Endothelial cell of umbilical vein (primary cell): ENCODE results near the gene CGB3. TPM values are rescaled to one million over a fixed set of nuclear protein-coding genes. Genes with fewer than 3 reads are reported as not detected.

Experiments
- BruUV-seq: library from RNA; stranded (reverse); fragments of 400-500 nt; replicated peaks from 2 replicates; lab custom pipeline; 2021; lab: Mats Ljungman, UMichigan
- CTCF ChIA-PET: fragments of 300-600, 350-600 bp; sonication (Branson Sonifier 250); formaldehyde crosslinking; loops from one replicate; lab custom pipeline; 2021; ENCODE audit warnings: antibody characterized with exemption, inconsistent platforms; lab: Charles Lee
- POLR2A ChIA-PET: fragments of 300-600, 350-600 bp; sonication (Branson Sonifier 250); formaldehyde crosslinking; loops from one replicate; lab custom pipeline; 2021; ENCODE audit warnings: antibody characterized with exemption, inconsistent platforms; lab: Charles Lee
- DNase-seq: peaks from one replicate; pipeline ENCODE4 v3.0.0-alpha.2; 2011; ENCODE audit warnings: low read depth, low spot score
- FAIRE-seq: peaks from 2 replicates; lab custom pipeline; 2011; peaks lifted over from hg19 to GRCh38; lab: Jason Lieb, UNC
- H2AFZ ChIP-seq: 2 replicates; pipeline ENCODE4 v1.6.0; 2012; ENCODE audit warnings: low read depth, low read length, control low read depth, inconsistent platforms
- H3K27ac ChIP-seq: 2 replicates; pipeline ENCODE4 v1.5.1; 2011; ENCODE audit warnings: low read depth, mild to moderate bottlenecking, control low read depth, low read length, moderate library complexity; ENCODE audit not compliant: insufficient read depth
- H3K27me3 ChIP-seq, 2 experiments: 2 replicates each; pipeline versions ENCODE4 v1.6.0 to v1.6.1; 2011; ENCODE audit warnings: low read length in 2 of 2, mixed read lengths in 1 of 2; ENCODE audit not compliant: control insufficient read depth in 2 of 2, insufficient read depth in 2 of 2
- H3K36me3 ChIP-seq, 2 experiments: 2 replicates in 1 of 2; 3 replicates in 1 of 2; pipeline ENCODE4 v1.5.1; 2011; ENCODE audit warnings: low read length in 2 of 2, mild to moderate bottlenecking in 1 of 2, moderate library complexity in 1 of 2; ENCODE audit not compliant: control insufficient read depth in 2 of 2, insufficient read depth in 2 of 2; ENCODE audit errors: extremely low read depth in 1 of 2
- H3K4me1 ChIP-seq: 3 replicates; pipeline ENCODE4 v1.5.1; 2011; ENCODE audit warnings: mild to moderate bottlenecking, low read length; ENCODE audit not compliant: control insufficient read depth, insufficient read depth; ENCODE audit errors: extremely low read depth
- H3K4me2 ChIP-seq: 2 replicates; pipeline ENCODE4 v1.6.1; 2011; ENCODE audit warnings: low read length, control low read depth, mixed read lengths; ENCODE audit not compliant: insufficient read depth
- H3K4me3 ChIP-seq, 3 experiments: fragments of 200-600 bp in 1 of 3; sonication (generic), shearing (Covaris generic) in 1 of 3; replicated peaks in 1 of 3; 2 replicates each; pipeline ENCODE4 v1.5.1; 2011 to 2016; ENCODE audit warnings: control low read depth in 3 of 3, low read length in 3 of 3, mild to moderate bottlenecking in 2 of 3, inconsistent platforms in 1 of 3, low read depth in 1 of 3, moderate library complexity in 1 of 3; ENCODE audit not compliant: insufficient read depth in 1 of 3
- H3K79me2 ChIP-seq: 2 replicates; pipeline ENCODE4 v1.6.0; 2012; ENCODE audit warnings: low read length, inconsistent platforms; ENCODE audit not compliant: control insufficient read depth, insufficient read depth
- H3K9ac ChIP-seq: replicated peaks from 2 replicates; pipeline ENCODE3; 2011; ENCODE audit warnings: low read length, control low read depth; ENCODE audit not compliant: insufficient read depth; ENCODE audit errors: extremely low read depth
- H3K9me1 ChIP-seq: replicated peaks from 3 replicates; pipeline ENCODE4 v1.6.0; 2011; ENCODE audit warnings: mild to moderate bottlenecking, low read length; ENCODE audit not compliant: control insufficient read depth, insufficient read depth; ENCODE audit errors: extremely low read depth
- H3K9me3 ChIP-seq: replicated peaks from 2 replicates; pipeline ENCODE4 v1.5.1; 2012; ENCODE audit warnings: low read length, inconsistent platforms; ENCODE audit not compliant: control insufficient read depth, insufficient read depth
- H4K20me1 ChIP-seq: replicated peaks from 2 replicates; pipeline ENCODE3; 2011; ENCODE audit warnings: mild to moderate bottlenecking, low read length; ENCODE audit not compliant: control insufficient read depth, insufficient read depth; ENCODE audit errors: extremely low read depth
- CTCF ChIP-seq, 2 donors: IDR thresholded peaks; 1 replicate in 1 of 2; 2 replicates in 1 of 2; pipeline ENCODE4 v1.5.1; 2011; ENCODE audit warnings: low read length in 2 of 2, mild to moderate bottlenecking in 2 of 2, moderate library complexity in 2 of 2, control low read depth in 1 of 2, inconsistent platforms in 1 of 2, low read depth in 1 of 2; ENCODE audit not compliant: insufficient read depth in 1 of 2; ENCODE audit errors: extremely low read depth in 1 of 2
- POLR2A ChIP-seq: IDR thresholded peaks from 2 replicates; pipeline ENCODE4 v1.6.1; 2012; ENCODE audit warnings: low read depth, mild to moderate bottlenecking, control low read depth, low read length
- dilution Hi-C: fragments of 300-500 bp; cut with MboI; formaldehyde crosslinking; loops from one replicate; pipeline ENCODE4 v1.15.0; 2019; ENCODE audit warnings: low sequenced_read_pairs; ENCODE audit not compliant: extremely low pct_ligation_motif_present
- intact Hi-C: fragments of 100-400 bp; cut with micrococcal nuclease; formaldehyde crosslinking; loops from one replicate; pipeline ENCODE4 v1.10.0; 2022
- microRNA-seq: library from miRNA; unstranded; fragments of <30 nt; microRNA quantifications from one replicate; pipeline ENCODE4 v1.2.0, GENCODE V29; 2021; ENCODE audit warnings: borderline number of aligned reads, borderline replicate concordance
- polyA plus RNA-seq, 4 experiments: library from polyadenylated mRNA; depleted of rRNA in 3 of 4; stranded (reverse) in 3 of 4; unstranded in 1 of 4; fragments of >200 nt; gene quantifications; 2 replicates each; pipeline versions ENCODE4 v1.2.1 to v1.2.3, GENCODE V29; 2011 to 2012; ENCODE audit warnings: missing spikeins in 1 of 4
- small RNA-seq: library from RNA; depleted of rRNA; stranded (forward); fragments of <200 nt; gene quantifications from one replicate; pipeline ENCODE3, GENCODE V24; 2012; ENCODE audit warnings: low replicate concordance, low read depth; ENCODE audit not compliant: insufficient read depth, insufficient read length
- total RNA-seq: library from RNA; stranded (reverse); gene quantifications from 2 replicates; pipeline ENCODE4 v1.2.3, GENCODE V29; 2021

Gene CGB3
- total and polyA plus RNA-seq, 2 donors (not counting 3 experiments of a cell fraction or from before 2014, with no cell fraction given) = not detected

GRCh38 chr19:48975947-48976847 is 47.9 kb downstream of the CGB3 start:
- H3K4me1 ChIP-seq = no peaks in the 10 kb centered on the region
- H3K9ac ChIP-seq = no peak overlapping the region
- no peak overlapping the region for H2AFZ ChIP-seq
- H4K20me1 ChIP-seq = no peaks in the 10 kb centered on the region
- no peaks in the 10 kb centered on the region for H3K79me2 ChIP-seq
- CTCF ChIA-PET = interaction anchor here (1.6 to 2.6 kb wide), 2 partner anchors 16 to 188 kb away, joined by 7 to 10 read pairs; no protein-coding TSS in a partner anchor
- H3K4me2 ChIP-seq = no peak overlapping the region
- H3K36me3 ChIP-seq = peaks cover 2 to 11% of the 10 kb centered on the region in 2 experiments
- POLR2A ChIA-PET = interaction anchor here (0.6 to 0.8 kb wide), 2 partner anchors 17 to 103 kb away, joined by 3 to 7 read pairs; partner anchors contain the start of genes GYS1 and RUVBL2
- no peak overlapping the region for H3K27ac ChIP-seq
- H3K27me3 ChIP-seq = no peaks in the 10 kb centered on the region
- H3K4me3 ChIP-seq = no peak overlapping the region
- H3K9me3 ChIP-seq = no peaks in the 10 kb centered on the region
- no peaks in the 10 kb centered on the region for H3K9me1 ChIP-seq
- intact Hi-C loops (no loop called here), dilution Hi-C loops (no loop called here)
- TF ChIP-seq CTCF (IDR thresholded peaks at IDR 0.05; ENCODE audit: extremely low read depth in 1 of 2, insufficient read depth in 1 of 2, low read depth in 1 of 2, low read length in 2 of 2) (peak in 1 of 2 donors; percentile 4), POLR2A (no peak)
- no TSS peak for BruUV-seq
- peak; percentile 66 for FAIRE-seq
- DNase-seq = peak; percentile 49

Small RNAs within 50 kb of the gene (microRNA-seq; reads per million reads assigned to microRNA genes)
- not detected for gene MIR6798

Small RNAs within 50 kb of the gene (small RNA-seq; reads per million reads assigned to genes)
- gene MIR6798 = not detected

Other genes starting within 250 kb of the CGB3 start
- 53.9 and 62.5 TPM in 2 replicates for gene BCAT2, start 213.3 kb downstream of the CGB3 start, total RNA-seq
- gene BCAT2, start 213.3 kb downstream of the CGB3 start, polyA plus RNA-seq = 62.0 and 74.7 TPM in 2 replicates
- 20.9 and 21.5 TPM in 2 replicates for gene HSD17B14, start 187.8 kb downstream of the CGB3 start, total RNA-seq
- gene HSD17B14, start 187.8 kb downstream of the CGB3 start, polyA plus RNA-seq = 44.5 and 46.3 TPM in 2 replicates
- gene PLEKHA4, start 155.7 kb downstream of the CGB3 start, total RNA-seq = 4.9 and 10.1 TPM in 2 replicates
- 3.9 and 4.5 TPM in 2 replicates for gene PLEKHA4, start 155.7 kb downstream of the CGB3 start, polyA plus RNA-seq
- 67.4 and 73.4 TPM in 2 replicates for gene PPP1R15A, start 151.9 kb downstream of the CGB3 start, total RNA-seq
- 34.3 and 42.3 TPM in 2 replicates for gene PPP1R15A, start 151.9 kb downstream of the CGB3 start, polyA plus RNA-seq
- gene TULP2, start 125.6 kb downstream of the CGB3 start, total RNA-seq = not detected in 2 replicates
- gene TULP2, start 125.6 kb downstream of the CGB3 start, polyA plus RNA-seq = 0.08 and 0.18 TPM in 2 replicates
- 190 and 194 TPM in 2 replicates for gene NUCB1, start 124.0 kb downstream of the CGB3 start, total RNA-seq
- gene NUCB1, start 124.0 kb downstream of the CGB3 start, polyA plus RNA-seq = 231 and 237 TPM in 2 replicates
- not detected in 2 replicates for gene DHDH, start 90.6 kb downstream of the CGB3 start, total RNA-seq
- not detected in 2 replicates for gene DHDH, start 90.6 kb downstream of the CGB3 start, polyA plus RNA-seq
- gene BAX, start 69.5 kb downstream of the CGB3 start, total RNA-seq = 267 and 295 TPM in 2 replicates
- 283 and 359 TPM in 2 replicates for gene BAX, start 69.5 kb downstream of the CGB3 start, polyA plus RNA-seq
- 1,636 and 1,937 TPM in 2 replicates for gene FTL, start 59.0 kb downstream of the CGB3 start, total RNA-seq
- gene FTL, start 59.0 kb downstream of the CGB3 start, polyA plus RNA-seq = 2,748 and 3,914 TPM in 2 replicates
- gene GYS1, start 31.0 kb downstream of the CGB3 start, total RNA-seq = 53.9 and 58.9 TPM in 2 replicates
- gene GYS1, start 31.0 kb downstream of the CGB3 start, polyA plus RNA-seq = 39.0 and 41.7 TPM in 2 replicates
- 110 and 115 TPM in 2 replicates for gene RUVBL2, start 30.4 kb downstream of the CGB3 start, total RNA-seq
- gene RUVBL2, start 30.4 kb downstream of the CGB3 start, polyA plus RNA-seq = 185 and 200 TPM in 2 replicates
- not detected in 2 replicates for gene LHB, start 7.2 kb downstream of the CGB3 start, total RNA-seq
- 1.3 and 1.4 TPM in 2 replicates for gene LHB, start 7.2 kb downstream of the CGB3 start, polyA plus RNA-seq
- not detected in 2 replicates for gene CGB2, start 7.6 kb upstream of the CGB3 start, total RNA-seq
- gene CGB2, start 7.6 kb upstream of the CGB3 start, polyA plus RNA-seq = not detected in 2 replicates
- gene CGB1, start 12.6 kb upstream of the CGB3 start, total RNA-seq = not detected in 2 replicates
- gene CGB1, start 12.6 kb upstream of the CGB3 start, polyA plus RNA-seq = not detected in 2 replicates
- not detected in 2 replicates for gene CGB5, start 19.5 kb upstream of the CGB3 start, total RNA-seq
- not detected in 2 replicates for gene CGB5, start 19.5 kb upstream of the CGB3 start, polyA plus RNA-seq
- not detected in 2 replicates for gene CGB8, start 24.8 kb upstream of the CGB3 start, total RNA-seq
- not detected in 2 replicates for gene CGB8, start 24.8 kb upstream of the CGB3 start, polyA plus RNA-seq
- gene CGB7, start 33.4 kb upstream of the CGB3 start, total RNA-seq = 0.42 TPM in 1 of 2 replicates, not detected in the other
- gene CGB7, start 33.4 kb upstream of the CGB3 start, polyA plus RNA-seq = 0.41 and 0.62 TPM in 2 replicates
- not detected in 2 replicates for gene NTF4, start 40.5 kb upstream of the CGB3 start, total RNA-seq
- not detected in 2 replicates for gene NTF4, start 40.5 kb upstream of the CGB3 start, polyA plus RNA-seq
- not detected in 2 replicates for gene KCNA7, start 48.4 kb upstream of the CGB3 start, total RNA-seq
- not detected in 2 replicates for gene KCNA7, start 48.4 kb upstream of the CGB3 start, polyA plus RNA-seq
- 215 and 228 TPM in 2 replicates for gene SNRNP70, start 61.1 kb upstream of the CGB3 start, total RNA-seq
- gene SNRNP70, start 61.1 kb upstream of the CGB3 start, polyA plus RNA-seq = 300 and 317 TPM in 2 replicates
- gene LIN7B, start 90.0 kb upstream of the CGB3 start, total RNA-seq = 4.2 and 4.5 TPM in 2 replicates
- gene LIN7B, start 90.0 kb upstream of the CGB3 start, polyA plus RNA-seq = 2.2 and 4.4 TPM in 2 replicates
- gene C19orf73, start 94.8 kb upstream of the CGB3 start, total RNA-seq = 1.5 TPM in 1 of 2 replicates, not detected in the other
- gene C19orf73, start 94.8 kb upstream of the CGB3 start, polyA plus RNA-seq = 1.8 and 2.5 TPM in 2 replicates
- 2.0 and 2.6 TPM in 2 replicates for gene PPFIA3, start 95.2 kb upstream of the CGB3 start, total RNA-seq
- gene PPFIA3, start 95.2 kb upstream of the CGB3 start, polyA plus RNA-seq = 1.3 and 1.4 TPM in 2 replicates
- gene HRC, start 131.1 kb upstream of the CGB3 start, total RNA-seq = not detected in 2 replicates
- not detected in 2 replicates for gene HRC, start 131.1 kb upstream of the CGB3 start, polyA plus RNA-seq
- gene TRPM4, start 133.5 kb upstream of the CGB3 start, total RNA-seq = 38.9 and 40.6 TPM in 2 replicates
- gene TRPM4, start 133.5 kb upstream of the CGB3 start, polyA plus RNA-seq = 17.6 and 23.7 TPM in 2 replicates